HG03469 (cell line): ENCODE data around the gene CDY1B.
"Not testable (repeated sequence)": the region's sequence is repeated elsewhere in the genome, so short reads cannot be mapped to it uniquely, and the experiment has no call there.

Experiments
- ATAC-seq: cut with Tn5 transposase; IDR thresholded peaks from one replicate; pipeline ENCODE4 v1.9.1; 2021; ENCODE audit warnings: mild to moderate bottlenecking, moderate library complexity, moderate number of reproducible peaks; ENCODE audit not compliant: unreplicated experiment

CDY1B gene, protein sequence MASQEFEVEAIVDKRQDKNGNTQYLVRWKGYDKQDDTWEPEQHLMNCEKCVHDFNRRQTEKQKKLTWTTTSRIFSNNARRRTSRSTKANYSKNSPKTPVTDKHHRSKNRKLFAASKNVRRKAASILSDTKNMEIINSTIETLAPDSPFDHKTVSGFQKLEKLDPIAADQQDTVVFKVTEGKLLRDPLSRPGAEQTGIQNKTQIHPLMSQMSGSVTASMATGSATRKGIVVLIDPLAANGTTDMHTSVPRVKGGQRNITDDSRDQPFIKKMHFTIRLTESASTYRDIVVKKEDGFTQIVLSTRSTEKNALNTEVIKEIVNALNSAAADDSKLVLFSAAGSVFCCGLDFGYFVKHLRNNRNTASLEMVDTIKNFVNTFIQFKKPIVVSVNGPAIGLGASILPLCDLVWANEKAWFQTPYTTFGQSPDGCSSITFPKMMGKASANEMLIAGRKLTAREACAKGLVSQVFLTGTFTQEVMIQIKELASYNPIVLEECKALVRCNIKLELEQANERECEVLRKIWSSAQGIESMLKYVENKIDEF

DNA sequence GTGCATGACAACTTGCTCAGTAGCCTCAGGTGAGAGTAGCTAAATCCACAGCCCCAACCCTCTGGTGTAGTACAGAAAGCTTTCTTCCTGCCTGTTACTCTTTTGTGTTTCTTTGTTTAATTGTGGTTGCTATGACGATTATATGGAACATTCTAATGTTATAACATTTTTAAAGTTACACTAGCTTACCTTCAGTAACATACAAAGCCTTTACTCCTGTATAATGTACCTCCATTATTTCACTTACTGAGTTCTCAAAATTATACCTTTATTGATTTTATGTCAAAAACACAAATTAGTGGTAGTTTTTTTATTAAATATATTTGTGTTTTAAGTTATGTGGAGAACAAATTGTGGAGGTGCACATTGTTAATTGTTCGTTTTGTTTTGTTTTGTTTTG lies at the start of gene CDY1B:
Gene CDY1B (minus strand): TSS at position 101 of the 400 bp plus-strand sequence. CDS start 331 bp downstream, outside the sequence.
- ATAC-seq: not testable (repeated sequence)

DNA sequence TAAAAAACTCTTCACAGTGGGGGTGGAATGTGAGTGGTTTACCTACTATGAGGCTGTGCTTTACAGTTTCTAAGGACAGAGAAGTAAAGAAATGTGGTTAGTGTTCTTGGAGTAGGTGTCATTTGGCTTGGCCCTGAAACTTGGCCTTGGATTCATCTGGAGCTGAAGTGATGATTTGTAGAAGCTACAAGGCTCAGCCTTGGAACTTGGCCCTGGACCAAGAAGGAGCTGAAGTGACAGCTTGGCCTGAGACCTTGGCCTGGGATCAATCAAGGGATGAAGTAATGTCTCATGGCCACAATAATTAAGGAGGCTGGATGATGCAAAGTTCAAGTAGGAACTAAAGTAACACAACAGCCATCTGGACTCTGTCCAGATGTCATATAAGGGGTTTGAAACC lies 1.7 kb upstream of the CDY1B start:
- ATAC-seq: not testable (repeated sequence)

DNA sequence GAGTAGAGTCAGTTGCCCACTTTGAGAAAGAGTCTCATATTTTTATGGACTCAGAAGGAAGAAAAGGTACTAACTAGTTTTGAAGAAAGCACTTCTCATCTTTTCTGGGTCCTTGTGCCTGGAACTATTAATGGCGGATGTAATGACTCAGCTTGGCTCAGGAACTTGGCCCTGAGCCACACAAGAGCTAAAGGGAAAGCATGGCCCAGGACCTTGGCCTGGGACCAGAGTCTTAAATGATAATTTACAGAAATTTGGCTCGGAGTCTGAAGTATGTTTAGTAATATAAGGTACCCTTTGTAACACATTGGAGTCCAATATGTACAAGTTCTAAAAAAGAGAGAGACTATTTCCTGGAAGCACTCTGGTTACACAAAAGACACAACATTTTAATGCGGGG lies 4.6 kb downstream of the CDY1B start:
- not testable (repeated sequence) for ATAC-seq

DNA sequence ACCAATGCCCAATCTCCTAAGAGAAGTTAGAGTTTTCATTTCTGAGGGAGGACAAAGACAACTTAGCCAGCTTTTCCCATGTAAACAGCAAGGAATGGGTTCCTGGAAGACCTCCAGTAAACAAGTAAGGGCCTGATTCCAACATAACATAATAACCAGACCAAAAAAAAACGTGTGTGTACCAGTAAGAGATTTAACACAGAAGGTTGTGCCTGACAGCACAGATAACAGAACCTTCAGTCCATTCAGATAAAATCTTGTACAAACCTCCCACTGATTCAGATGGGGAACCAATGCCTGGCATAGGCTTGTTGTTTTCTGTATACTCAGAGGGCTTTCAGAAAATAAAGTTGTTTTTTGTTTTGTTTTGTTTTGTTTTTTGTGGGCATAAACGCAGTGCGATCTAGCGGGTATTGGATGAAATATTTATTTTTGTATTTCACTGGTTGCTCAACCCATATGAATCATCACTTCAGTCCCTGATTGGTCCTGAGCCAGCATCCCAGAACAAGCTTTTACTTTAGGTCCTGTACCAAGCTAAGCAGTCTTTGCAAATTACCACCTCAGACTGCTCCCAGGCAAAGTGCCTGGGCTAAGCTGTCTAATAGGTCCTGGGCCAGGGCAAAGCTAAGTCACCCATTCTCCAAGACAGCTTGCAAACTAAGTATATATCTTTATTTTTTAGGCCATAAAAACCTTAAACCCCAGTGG lies 8.7 kb downstream of the CDY1B start:
- ATAC-seq: not testable (repeated sequence)

DNA sequence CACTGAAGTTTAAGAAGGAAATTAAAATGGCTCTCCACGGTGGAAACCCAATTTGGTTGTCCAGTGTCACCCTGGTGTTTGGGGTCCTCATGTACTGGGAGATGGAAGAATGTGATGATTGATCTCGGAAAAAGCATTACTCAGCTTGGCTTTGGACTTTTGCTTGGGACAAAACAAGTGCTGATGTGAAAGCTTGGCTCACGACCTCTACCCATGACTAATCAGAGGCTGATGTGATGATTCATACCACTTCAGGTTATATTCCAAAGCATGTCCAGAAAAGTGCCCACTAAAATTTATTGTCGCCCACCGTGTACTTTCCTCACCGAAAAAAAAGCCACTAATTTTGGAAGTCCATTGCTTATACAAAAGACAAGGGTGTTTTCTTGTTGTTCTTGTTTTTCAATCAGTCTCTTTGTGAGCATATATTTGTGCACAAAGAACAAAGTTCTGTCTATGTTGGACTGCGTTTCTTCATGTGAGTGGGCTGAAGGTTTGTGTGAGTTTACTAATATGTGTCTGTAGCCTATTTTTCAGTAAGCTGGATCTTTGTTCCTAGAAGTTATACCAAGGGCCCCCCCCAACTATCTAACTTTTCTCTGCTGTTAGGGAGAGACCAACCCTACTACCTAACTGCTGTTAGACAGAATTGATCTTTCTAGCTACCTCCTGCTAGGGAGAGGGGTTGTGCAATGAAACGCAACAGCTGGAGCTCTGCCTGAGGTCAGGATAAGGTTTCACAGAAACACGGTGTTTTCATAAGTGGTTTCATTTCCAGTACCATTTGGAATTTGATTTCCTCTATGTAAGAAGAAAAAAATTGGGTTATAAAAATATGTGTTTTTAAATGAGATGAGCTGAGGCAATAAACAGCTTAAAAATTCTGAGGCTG lies 21.4 kb downstream of the CDY1B start:
- ATAC-seq: not testable (repeated sequence)
